HG03520 (cell line): ENCODE results near the gene BICRAL.
"Not testable (repeated sequence)": the region's sequence is repeated elsewhere in the genome, so short reads cannot be mapped to it uniquely, and the experiment has no call there.

Source experiments
- ATAC-seq: cut with Tn5 transposase; IDR thresholded peaks from one replicate; pipeline ENCODE4 v1.9.1; 2021; ENCODE audit warnings: mild to moderate bottlenecking, moderate library complexity; ENCODE audit not compliant: unreplicated experiment

BICRAL gene

GRCh38 chr6:42890311-42891198 is 108.7 kb downstream of the BICRAL start:
- ATAC-seq, result peak; percentile 65

DNA sequence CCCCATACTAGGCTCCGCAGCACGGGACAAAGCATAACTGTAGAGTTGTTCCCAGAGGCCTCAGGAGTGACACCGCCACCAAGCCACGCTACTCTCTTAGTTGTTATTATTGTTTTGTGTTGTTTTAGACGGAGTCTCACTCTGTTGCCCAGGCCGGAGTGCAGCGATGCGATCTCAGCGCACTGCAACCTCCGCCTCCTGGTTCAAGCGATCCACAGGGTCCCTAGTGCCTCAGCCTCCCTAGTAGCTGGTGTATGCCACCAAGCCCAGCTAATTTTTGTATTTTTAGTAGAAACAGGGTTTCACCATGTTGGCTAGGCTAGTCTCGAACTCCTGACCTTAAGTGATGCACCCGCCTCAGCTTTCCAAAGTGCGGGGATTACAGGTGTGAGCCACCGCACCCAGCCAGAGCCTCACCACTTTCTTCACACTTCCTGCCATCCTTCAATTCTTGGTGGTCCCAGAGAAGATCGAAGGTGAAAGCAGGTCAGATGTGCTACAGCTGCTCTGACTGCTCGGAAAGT is 109.4 kb downstream of the BICRAL start:
- no peak for ATAC-seq

DNA sequence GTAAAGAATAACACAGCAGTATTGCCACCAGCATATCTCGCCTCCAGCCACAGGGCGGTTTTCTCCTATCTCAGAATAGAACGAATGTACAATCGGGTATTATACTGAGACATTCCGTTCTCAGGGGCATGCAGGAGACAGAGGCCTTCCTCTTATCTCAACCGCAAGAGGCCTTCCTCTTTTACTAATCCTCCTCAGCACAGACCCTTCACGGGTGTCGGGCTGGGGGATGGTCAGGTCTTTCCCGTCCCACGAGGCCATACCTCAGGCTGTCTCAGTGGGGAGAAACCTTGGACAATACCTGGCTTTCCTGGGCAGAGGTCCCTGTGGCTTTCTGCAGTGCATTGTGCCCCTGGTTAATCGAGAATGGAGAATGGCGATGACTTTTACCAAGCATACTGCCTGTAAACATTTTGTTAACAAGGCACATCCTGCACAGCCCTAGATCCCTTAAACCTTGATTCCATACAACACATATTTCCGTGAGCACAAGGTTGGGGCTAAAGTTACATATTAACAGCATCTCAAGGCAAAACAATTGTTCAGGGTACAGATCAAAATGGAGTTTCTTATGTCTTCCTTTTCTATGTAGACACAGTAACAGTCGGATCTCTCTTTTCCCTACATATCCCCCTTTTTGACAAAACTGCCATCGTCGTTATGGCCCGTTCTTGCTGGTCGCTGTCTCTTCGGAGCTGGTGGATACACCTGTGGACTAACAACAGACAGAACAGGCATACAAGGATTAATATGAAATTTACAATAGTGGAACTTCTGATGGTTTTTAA is 112.4 kb downstream of the BICRAL start:
- not testable (repeated sequence) for ATAC-seq

DNA sequence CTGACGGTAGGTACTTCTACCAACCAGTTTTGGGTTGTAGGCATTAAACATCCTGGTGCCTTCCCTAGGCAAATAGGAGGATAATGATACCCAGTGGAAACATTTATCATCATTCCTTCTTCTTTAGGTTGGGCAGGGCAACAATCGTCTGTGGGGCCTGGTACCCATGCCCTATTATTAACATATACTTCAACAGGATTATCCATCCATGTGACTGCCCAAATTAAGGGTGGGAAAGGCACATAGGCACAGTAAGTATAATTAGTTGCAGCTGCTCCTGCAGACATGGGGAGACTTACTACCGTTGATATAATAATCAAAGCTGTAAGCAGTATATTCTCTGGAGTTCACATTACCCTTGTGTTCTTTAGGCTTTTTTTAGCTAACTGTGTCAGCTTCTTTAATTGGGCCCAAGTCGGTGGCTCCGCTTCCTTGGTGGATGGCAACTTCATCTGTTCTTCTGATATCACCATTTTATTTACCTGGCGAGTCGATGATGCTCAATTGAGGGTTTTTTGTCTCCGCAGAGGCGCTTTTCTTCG is 114.4 kb downstream of the BICRAL start:
- ATAC-seq, result no peak

DNA sequence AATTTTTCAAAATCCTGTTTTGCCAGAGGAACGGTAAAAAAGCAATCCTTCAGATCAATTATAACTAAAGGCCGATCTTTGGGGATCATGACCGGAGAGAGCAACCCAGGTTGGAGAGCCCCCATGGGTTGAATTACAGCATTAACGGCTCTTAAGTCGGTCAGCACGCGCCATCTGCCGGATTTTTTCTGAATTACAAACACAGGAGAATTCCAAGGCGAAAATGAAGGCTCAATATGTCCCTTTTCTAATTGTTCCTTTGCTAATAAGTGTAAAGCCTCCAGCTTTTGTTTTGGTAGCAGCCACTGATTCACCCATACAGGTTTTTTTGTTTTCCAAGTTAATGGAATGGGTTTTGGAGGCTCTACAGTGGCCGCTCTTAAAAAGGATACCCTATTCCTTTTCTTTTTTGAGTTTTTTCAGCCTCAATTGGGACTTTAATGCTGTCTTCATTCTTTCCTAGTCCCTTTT is 117.1 kb downstream of the BICRAL start:
- ATAC-seq, result no peak

DNA sequence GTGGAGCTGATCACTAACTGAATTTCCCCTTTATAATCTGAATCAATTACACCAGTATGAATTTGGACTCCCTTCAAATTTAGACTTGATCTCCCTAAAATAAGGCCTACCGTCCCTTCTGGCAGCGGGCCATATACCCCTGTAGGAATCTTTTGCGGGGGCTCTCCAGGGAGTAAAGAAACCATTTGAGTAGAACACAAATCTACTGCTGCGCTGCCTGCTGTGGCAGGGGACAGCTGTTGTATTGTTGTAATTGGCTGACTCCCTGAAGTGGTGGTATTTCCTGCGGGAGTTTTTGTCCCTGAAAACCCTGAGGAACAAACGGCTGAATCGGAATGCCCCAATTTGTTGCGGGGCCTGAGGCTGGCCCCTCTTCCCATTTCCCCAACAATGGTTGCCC is 118.0 kb downstream of the BICRAL start:
- no peak for ATAC-seq

- ATAC-seq, result no peak
Measured at GRCh38 chr6:42901538-42901957, 119.7 kb downstream of the BICRAL start.

GRCh38 chr6:42902429-42903263 is 120.8 kb downstream of the BICRAL start:
- ATAC-seq, result not testable (repeated sequence)

GRCh38 chr6:42904467-42904866 is 122.6 kb downstream of the BICRAL start:
- ATAC-seq, result no peak

DNA sequence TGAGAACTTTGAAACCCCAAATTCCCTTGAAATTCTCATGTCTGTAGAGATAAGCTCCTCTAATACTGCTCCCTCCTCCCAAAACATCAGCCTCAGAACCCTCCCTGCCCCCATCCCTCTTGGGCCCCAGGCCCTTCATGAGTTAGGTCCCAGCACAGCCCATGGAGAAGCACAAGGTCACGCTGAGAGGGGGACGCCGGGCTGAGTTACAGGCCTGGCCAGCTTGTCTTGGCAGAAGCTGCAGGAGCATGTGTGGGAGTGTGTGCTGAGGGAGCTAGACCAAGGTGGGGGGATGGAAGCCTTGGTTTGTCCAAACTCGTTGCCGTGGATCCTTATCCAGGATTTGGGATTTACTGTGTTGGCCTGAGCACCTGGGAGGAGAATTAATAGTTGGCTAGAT is 125.5 kb downstream of the BICRAL start:
- no peak for ATAC-seq

GRCh38 chr6:42909835-42910234 is 128.0 kb downstream of the BICRAL start:
- no peak for ATAC-seq

- no peak for ATAC-seq
Measured at GRCh38 chr6:42911171-42912021, 129.5 kb downstream of the BICRAL start.

DNA sequence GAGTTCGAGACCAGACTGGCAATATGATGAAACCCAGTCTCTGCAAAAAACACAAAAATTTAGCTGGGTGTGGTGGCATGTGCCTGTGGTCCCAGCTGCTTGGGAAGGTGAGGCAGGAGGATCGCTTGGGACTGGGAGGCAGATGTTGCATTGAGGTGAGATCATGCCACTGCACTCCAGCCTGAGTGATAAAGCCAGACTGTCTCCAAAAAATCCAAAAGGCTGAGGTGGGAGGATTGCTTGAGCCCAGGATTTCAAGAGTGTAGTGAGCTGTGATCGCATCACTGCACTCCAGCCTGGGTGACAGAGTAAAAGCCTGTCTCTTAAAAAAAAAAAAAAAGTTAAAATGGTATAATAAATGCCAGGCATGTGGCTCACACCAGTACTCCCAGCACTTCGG is 132.7 kb downstream of the BICRAL start:
- ATAC-seq, result no peak

DNA sequence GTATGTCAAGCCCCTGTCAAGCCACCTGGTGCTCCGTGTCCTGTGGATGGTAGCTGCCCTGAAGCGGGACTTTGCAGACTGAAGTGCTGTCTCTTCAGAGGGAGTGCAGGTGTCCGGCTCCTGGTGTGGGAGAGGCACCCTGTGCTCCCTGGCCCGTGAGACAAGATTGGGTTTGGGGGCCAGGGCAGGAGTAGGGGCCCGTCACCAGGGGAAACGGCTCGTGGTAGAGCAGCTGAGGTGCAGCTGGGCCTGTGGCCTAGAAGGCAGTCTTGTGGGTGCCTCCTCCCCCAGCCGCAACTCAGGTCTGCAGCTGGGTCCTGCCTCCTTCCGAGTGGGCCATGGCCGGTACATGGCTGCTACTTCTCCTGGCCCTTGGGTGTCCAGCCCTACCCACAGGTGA is 133.9 kb downstream of the BICRAL start, which contains the start of gene PTCRA:
Gene PTCRA, plus strand, starts transcription at position 322 of the 400 bp plus-strand sequence. Its CDS starts 17 bp downstream, at position 339.
- no peak for ATAC-seq

DNA sequence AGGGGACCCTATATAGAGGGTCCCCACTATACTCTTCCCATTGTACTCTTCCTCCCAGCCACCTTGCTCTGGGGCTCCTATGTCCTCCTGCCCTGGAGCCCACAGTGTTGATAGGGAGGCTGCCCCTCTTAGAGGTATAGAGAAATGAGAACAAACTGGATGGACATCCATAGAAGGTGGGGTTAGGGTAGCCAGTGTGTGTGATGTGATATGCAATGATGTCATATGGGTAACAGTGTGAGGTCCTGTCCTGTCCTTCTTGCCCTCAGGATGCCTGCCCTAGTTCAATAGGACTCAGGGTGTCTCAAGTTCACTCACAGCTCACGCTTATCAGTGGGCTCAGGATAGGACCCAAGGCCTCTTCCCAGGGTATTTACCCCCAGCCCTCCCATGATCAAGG is 134.4 kb downstream of the BICRAL start:
- ATAC-seq, result no peak
